ENCODE data around the gene PTH2R. TPM values are rescaled to one million over a fixed set of nuclear protein-coding genes. Genes with fewer than 3 reads are reported as not detected.
"Not testable (repeated sequence)": the region's sequence is repeated elsewhere in the genome, so short reads cannot be mapped to it uniquely, and the experiment has no call there.

The PTH2R gene
- total RNA-seq, 2 experiments from 2014 or later = 0.10 TPM; not detected in 1

DNA sequence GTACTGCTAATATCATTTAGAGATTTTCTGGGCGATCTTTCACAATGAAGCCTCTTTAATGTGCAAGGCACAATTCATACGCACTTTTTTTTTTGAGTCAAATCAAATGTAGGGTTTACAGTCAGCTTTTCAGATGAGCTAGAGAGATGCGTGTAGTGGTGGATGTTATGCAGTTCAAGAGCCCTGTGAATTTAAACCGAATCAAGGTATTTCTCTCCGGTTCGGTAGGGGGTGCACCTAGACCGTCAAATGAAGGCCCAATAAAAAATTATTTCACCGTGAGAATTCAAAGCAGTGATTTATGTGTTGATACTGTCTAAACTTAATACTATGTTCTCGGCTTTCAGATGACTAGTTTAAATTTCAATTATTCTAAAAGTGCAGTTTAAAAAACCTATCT, 1.1 kb downstream of the PTH2R start:
- H3K36me3 Mint-ChIP-seq = no peaks in the 10 kb centered on the region
- POLR2A ChIA-PET = no interaction called here
- H3K4me1 Mint-ChIP-seq (ENCODE audit: low read depth) = peaks cover 9% of the 10 kb centered on the region
- CTCF ChIA-PET = interaction anchor here (0.6 to 1.5 kb wide), 6 partner anchors 8 to 1553 kb away, joined by 3 to 8 read pairs (median 4); no protein-coding TSS in a partner anchor
- no peak overlapping the region for H3K27ac Mint-ChIP-seq
- H3K27me3 Mint-ChIP-seq = peaks cover 50% of the 10 kb centered on the region
- H3K9me3 Mint-ChIP-seq = no peaks in the 10 kb centered on the region
- intact Hi-C loops (cut with micrococcal nuclease) = loop anchor here (10.0 kb wide), 1 partner anchor 1017 kb away; the partner anchor contains the start of gene MAP2
- H3K4me3 Mint-ChIP-seq = no peak overlapping the region
- peak; percentile 15 for DNase-seq

GRCh38 chr2:208413931-208414330, 7.3 kb downstream of the PTH2R start:
- no peak overlapping the region for H3K4me3 Mint-ChIP-seq
- DNase-seq = no peak
- H3K27me3 Mint-ChIP-seq = peaks cover 18% of the 10 kb centered on the region
- no peak overlapping the region for H3K27ac Mint-ChIP-seq
- ChIA-PET CTCF (no interaction called here), POLR2A (no interaction called here)
- peaks cover 2% of the 10 kb centered on the region for H3K9me3 Mint-ChIP-seq
- no peaks in the 10 kb centered on the region for H3K36me3 Mint-ChIP-seq
- H3K4me1 Mint-ChIP-seq (ENCODE audit: low read depth) = peaks cover 8% of the 10 kb centered on the region
- intact Hi-C loops (cut with micrococcal nuclease) = no loop called here

- DNase-seq = peak; percentile 20
- no peak overlapping the region for H3K27ac Mint-ChIP-seq
- no peaks in the 10 kb centered on the region for H3K36me3 Mint-ChIP-seq
- POLR2A ChIA-PET = no interaction called here
- H3K4me3 Mint-ChIP-seq = no peak overlapping the region
- CTCF ChIA-PET = interaction anchor here (1.8 kb wide), 1 partner anchor 8 kb away, joined by 8 read pairs; no protein-coding TSS in a partner anchor
- H3K4me1 Mint-ChIP-seq (ENCODE audit: low read depth) = peaks cover 8% of the 10 kb centered on the region
- peaks cover 13% of the 10 kb centered on the region for H3K27me3 Mint-ChIP-seq
- peaks cover 2% of the 10 kb centered on the region for H3K9me3 Mint-ChIP-seq
- intact Hi-C loops (cut with micrococcal nuclease) = no loop called here
Observed at GRCh38 chr2:208415255-208415654, 8.7 kb downstream of the PTH2R start.

GRCh38 chr2:208415897-208416296, 9.3 kb downstream of the PTH2R start:
- intact Hi-C loops (cut with micrococcal nuclease) = no loop called here
- Mint-ChIP-seq H3K27me3 (peaks cover 12% of the 10 kb centered on the region), H3K4me3 (no peak overlapping the region), H3K36me3 (no peaks in the 10 kb centered on the region), H3K4me1 (ENCODE audit: low read depth) (peaks cover 8% of the 10 kb centered on the region), H3K9me3 (peaks cover 2% of the 10 kb centered on the region), H3K27ac (no peak overlapping the region)
- POLR2A ChIA-PET = no interaction called here
- CTCF ChIA-PET = interaction anchor here (1.8 kb wide), 1 partner anchor 9 kb away, joined by 8 read pairs; no protein-coding TSS in a partner anchor
- no peak for DNase-seq

DNA sequence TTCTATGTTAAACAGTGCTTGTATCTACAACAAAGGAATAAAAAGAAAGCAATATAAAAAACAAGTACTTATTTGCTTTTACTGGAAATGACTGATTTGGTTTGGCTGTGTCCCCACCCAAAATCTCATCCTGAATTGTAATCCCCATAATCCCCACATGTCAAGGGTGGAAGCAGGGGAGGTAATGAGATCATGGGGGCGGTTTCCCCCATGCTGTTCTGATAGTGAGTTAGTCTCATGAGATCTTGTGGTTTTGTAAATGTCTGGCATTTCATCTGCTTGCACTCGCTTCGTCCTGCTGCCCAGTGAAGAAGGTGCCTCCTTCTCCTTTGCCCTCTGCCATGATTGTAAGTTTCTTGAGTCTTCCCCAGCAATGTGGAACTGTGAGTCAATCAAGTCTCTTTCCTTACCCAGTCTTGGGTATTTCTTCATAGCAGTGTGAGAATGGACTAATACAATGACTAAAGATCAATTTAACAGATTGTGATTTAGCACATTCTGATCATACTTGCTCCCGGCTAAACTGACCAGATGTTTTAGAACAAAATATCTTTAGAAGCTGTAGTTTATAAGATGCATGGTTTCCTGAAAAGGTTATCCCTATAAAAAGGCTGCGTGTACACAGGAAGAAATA, 19.9 kb downstream of the PTH2R start:
- Mint-ChIP-seq H3K4me3 (no peak overlapping the region), H3K9me3 (peaks cover 4% of the 10 kb centered on the region), H3K36me3 (no peaks in the 10 kb centered on the region), H3K27ac (no peak overlapping the region), H3K27me3 (peaks cover 5% of the 10 kb centered on the region), H3K4me1 (ENCODE audit: low read depth) (no peaks in the 10 kb centered on the region)
- POLR2A ChIA-PET = no interaction called here
- DNase-seq = no peak
- CTCF ChIA-PET = no interaction called here
- intact Hi-C loops (cut with micrococcal nuclease) = no loop called here

DNA sequence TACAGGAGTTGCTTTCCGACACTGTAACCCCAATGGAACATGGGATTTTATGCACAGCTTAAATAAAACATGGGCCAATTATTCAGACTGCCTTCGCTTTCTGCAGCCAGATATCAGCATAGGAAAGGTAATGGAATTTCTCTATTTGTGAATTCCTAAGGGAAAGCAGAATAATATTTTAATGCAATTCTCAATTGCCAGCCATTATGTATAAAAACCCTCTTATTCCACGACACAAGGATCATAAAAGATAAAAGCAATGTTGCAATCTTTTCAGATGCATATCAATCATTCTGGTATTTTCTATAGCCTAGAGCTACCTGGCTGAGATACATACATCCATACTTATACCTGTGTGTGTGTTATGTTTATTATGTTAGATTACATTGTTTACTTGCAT, 31.2 kb downstream of the PTH2R start:
- DNase-seq = no peak
- ChIA-PET POLR2A (no interaction called here), CTCF (no interaction called here)
- H3K27ac Mint-ChIP-seq = no peak overlapping the region
- intact Hi-C loops (cut with micrococcal nuclease) = no loop called here
- no peaks in the 10 kb centered on the region for H3K4me1 Mint-ChIP-seq (ENCODE audit: low read depth)
- no peaks in the 10 kb centered on the region for H3K36me3 Mint-ChIP-seq
- H3K27me3 Mint-ChIP-seq = peaks cover 8% of the 10 kb centered on the region
- H3K4me3 Mint-ChIP-seq = no peak overlapping the region
- H3K9me3 Mint-ChIP-seq = no peaks in the 10 kb centered on the region

- no peaks in the 10 kb centered on the region for H3K36me3 Mint-ChIP-seq
- intact Hi-C loops (cut with micrococcal nuclease) = no loop called here
Observed at GRCh38 chr2:208440716-208441115, 34.1 kb downstream of the PTH2R start.

DNA sequence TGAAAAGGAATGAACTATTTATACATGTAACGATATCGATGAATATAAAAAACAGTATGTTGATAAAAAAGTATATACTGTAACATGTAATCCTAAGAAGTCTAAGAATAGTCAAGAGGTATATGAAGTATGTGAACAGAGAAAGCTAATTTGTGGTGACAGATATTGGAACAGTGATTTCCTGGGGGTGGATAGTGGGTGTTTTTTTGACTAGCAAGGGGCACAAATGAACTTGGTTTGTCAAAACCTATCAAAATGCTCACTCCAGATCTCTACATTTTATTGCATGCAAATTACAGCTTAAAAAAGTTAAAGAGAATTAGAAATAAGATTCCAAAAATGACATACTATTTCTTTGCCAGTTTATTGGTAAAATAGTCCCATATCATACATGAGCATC, 35.4 kb downstream of the PTH2R start:
- no peaks in the 10 kb centered on the region for H3K9me3 Mint-ChIP-seq
- intact Hi-C loops (cut with micrococcal nuclease) = no loop called here
- H3K4me3 Mint-ChIP-seq = no peak overlapping the region
- CTCF ChIA-PET = no interaction called here
- peaks cover under 1% of the 10 kb centered on the region for H3K27me3 Mint-ChIP-seq
- no peak for DNase-seq
- no peak overlapping the region for H3K27ac Mint-ChIP-seq
- no peaks in the 10 kb centered on the region for H3K36me3 Mint-ChIP-seq
- H3K4me1 Mint-ChIP-seq (ENCODE audit: low read depth) = no peaks in the 10 kb centered on the region
- POLR2A ChIA-PET = no interaction called here

More at GRCh38 chr2:208440716-208441115, 34.1 kb downstream of the PTH2R start:
- CTCF ChIA-PET = interaction anchor here (0.9 kb wide), 1 partner anchor 13 kb away, joined by 5 read pairs; no protein-coding TSS in a partner anchor
- H3K9me3 Mint-ChIP-seq = no peaks in the 10 kb centered on the region
- DNase-seq = no peak
- POLR2A ChIA-PET = no interaction called here
- H3K27me3 Mint-ChIP-seq = peaks cover 8% of the 10 kb centered on the region
- no peaks in the 10 kb centered on the region for H3K4me1 Mint-ChIP-seq (ENCODE audit: low read depth)
- no peak overlapping the region for H3K27ac Mint-ChIP-seq
- no peak overlapping the region for H3K4me3 Mint-ChIP-seq

GRCh38 chr2:208447447-208447846, 40.9 kb downstream of the PTH2R start:
- H3K9me3 Mint-ChIP-seq; H3K4me3 Mint-ChIP-seq; H3K36me3 Mint-ChIP-seq; DNase-seq; H3K27ac Mint-ChIP-seq; POLR2A ChIA-PET; intact Hi-C loops (cut with micrococcal nuclease); H3K27me3 Mint-ChIP-seq; H3K4me1 Mint-ChIP-seq (ENCODE audit: low read depth); CTCF ChIA-PET: not testable (repeated sequence)

DNA sequence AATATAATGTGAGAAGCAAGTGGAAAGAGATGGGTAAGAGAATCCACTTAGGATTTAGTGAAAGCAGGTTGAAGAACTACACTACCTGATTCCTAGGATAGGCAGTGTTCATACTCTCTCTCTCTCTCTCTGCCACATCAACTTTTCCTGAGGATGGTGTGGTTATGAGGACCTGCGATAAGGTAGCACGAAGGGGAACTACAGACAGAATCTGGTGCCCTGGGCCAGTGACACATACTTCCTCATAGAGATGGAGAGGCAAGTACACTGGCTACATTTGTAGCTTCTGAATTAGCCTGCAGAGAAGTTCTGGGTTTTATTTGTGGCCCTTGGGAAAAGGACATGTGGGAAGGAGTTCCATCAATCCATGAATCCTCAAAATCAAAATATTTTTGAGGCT, 44.5 kb downstream of the PTH2R start:
- DNase-seq = no peak
- ChIA-PET CTCF (no interaction called here), POLR2A (no interaction called here)
- Mint-ChIP-seq H3K27ac (no peak overlapping the region), H3K36me3 (no peaks in the 10 kb centered on the region), H3K4me3 (no peak overlapping the region), H3K9me3 (no peaks in the 10 kb centered on the region), H3K4me1 (ENCODE audit: low read depth) (no peaks in the 10 kb centered on the region), H3K27me3 (no peaks in the 10 kb centered on the region)
- intact Hi-C loops (cut with micrococcal nuclease) = no loop called here

- ChIA-PET POLR2A (no interaction called here), CTCF (no interaction called here)
- DNase-seq = no peak
- Mint-ChIP-seq H3K4me1 (ENCODE audit: low read depth) (no peaks in the 10 kb centered on the region), H3K27me3 (no peaks in the 10 kb centered on the region), H3K36me3 (no peaks in the 10 kb centered on the region), H3K27ac (no peak overlapping the region), H3K9me3 (no peaks in the 10 kb centered on the region), H3K4me3 (no peak overlapping the region)
- intact Hi-C loops (cut with micrococcal nuclease) = no loop called here
Observed at GRCh38 chr2:208454861-208455260, 48.3 kb downstream of the PTH2R start.

GRCh38 chr2:208463721-208464120, 57.1 kb downstream of the PTH2R start:
- Mint-ChIP-seq H3K4me3 (no peak overlapping the region), H3K27me3 (no peaks in the 10 kb centered on the region), H3K9me3 (no peaks in the 10 kb centered on the region), H3K4me1 (ENCODE audit: low read depth) (no peaks in the 10 kb centered on the region), H3K27ac (no peak overlapping the region), H3K36me3 (no peaks in the 10 kb centered on the region)
- no peak for DNase-seq
- POLR2A ChIA-PET = no interaction called here
- intact Hi-C loops (cut with micrococcal nuclease) = no loop called here
- CTCF ChIA-PET = no interaction called here

DNA sequence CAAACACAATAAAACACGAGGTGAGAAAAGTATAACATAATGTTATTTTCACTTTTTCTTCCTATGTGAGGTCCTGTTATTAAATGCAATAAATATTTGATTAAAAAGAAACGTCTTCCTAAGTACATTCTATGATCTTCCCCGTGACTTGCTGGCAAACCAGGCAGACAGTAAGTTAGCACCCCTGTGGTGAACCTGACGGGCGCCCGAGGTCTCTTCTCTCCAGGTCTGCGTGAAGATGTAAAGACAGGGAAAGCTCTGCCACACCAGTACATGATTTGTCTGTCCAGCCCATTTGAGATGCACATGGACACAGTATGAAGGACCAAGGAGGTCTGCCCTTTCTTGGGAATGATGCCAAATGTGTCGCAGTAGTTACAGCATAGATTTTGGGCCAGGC, 57.6 kb downstream of the PTH2R start:
- H3K27ac Mint-ChIP-seq = no peak overlapping the region
- no peak overlapping the region for H3K4me3 Mint-ChIP-seq
- H3K27me3 Mint-ChIP-seq = no peaks in the 10 kb centered on the region
- H3K36me3 Mint-ChIP-seq = no peaks in the 10 kb centered on the region
- H3K4me1 Mint-ChIP-seq (ENCODE audit: low read depth) = no peaks in the 10 kb centered on the region
- no peak for DNase-seq
- H3K9me3 Mint-ChIP-seq = no peaks in the 10 kb centered on the region
- intact Hi-C loops (cut with micrococcal nuclease) = no loop called here
- ChIA-PET POLR2A (no interaction called here), CTCF (no interaction called here)
